GM12892 (cell line): Measurements from ENCODE around the gene NUDCD3.

ENCODE experiments used
- DNase-seq: peaks from one replicate; pipeline ENCODE4 v3.0.0; 2011; ENCODE audit not compliant: insufficient read length
- FAIRE-seq: peaks from 2 replicates; lab custom pipeline; 2011; peaks lifted over from hg19 to GRCh38; lab: Jason Lieb, UNC
- POLR2A ChIP-seq: IDR thresholded peaks from 2 replicates; pipeline ENCODE4 v1.6.1; 2011; ENCODE audit warnings: low read depth, low read length, control low read depth
- POLR2AphosphoS5 ChIP-seq: IDR thresholded peaks from 2 replicates; pipeline ENCODE4 v1.6.1; 2011; ENCODE audit warnings: low read depth, low read length, control low read depth
- TAF1 ChIP-seq: IDR thresholded peaks from 2 replicates; pipeline ENCODE4 v1.6.1; 2011; ENCODE audit warnings: low read depth, mild to moderate bottlenecking, control low read depth, low read length, borderline replicate concordance

NUDCD3 gene

GRCh38 chr7:44381494-44382220 lies 108.8 kb downstream of the NUDCD3 start:
- no peak for FAIRE-seq

GRCh38 chr7:44380831-44381493 lies 109.5 kb downstream of the NUDCD3 start:
- FAIRE-seq = no peak
- TF ChIP-seq TAF1 (no peak), POLR2AphosphoS5 (no peak), POLR2A (no peak)
- DNase-seq = no peak

More at GRCh38 chr7:44381494-44382220, 108.8 kb downstream of the NUDCD3 start:
- no peak for DNase-seq
- TF ChIP-seq POLR2AphosphoS5 (no peak; the same call in 1 of the 2 replicates), TAF1 (no peak), POLR2A (no peak)

- no peak for FAIRE-seq
- TF ChIP-seq POLR2A (0 out of 2 replicates have a peak, but pooled peaks have one; percentile 10), TAF1 (no peak)
- DNase-seq = no peak
Measured at GRCh38 chr7:44380189-44380830, 110.1 kb downstream of the NUDCD3 start.

GRCh38 chr7:44379366-44380188 lies 110.9 kb downstream of the NUDCD3 start:
- FAIRE-seq (peak; percentile 38), DNase-seq (no peak)
- no peak for TF ChIP-seq TAF1
- no peak for TF ChIP-seq POLR2AphosphoS5
- no peak for TF ChIP-seq POLR2A

- FAIRE-seq = no peak
- no peak for DNase-seq
- no peak for TF ChIP-seq TAF1
- no peak for TF ChIP-seq POLR2A
- TF ChIP-seq POLR2AphosphoS5 = no peak
Measured at GRCh38 chr7:44378744-44379143, 111.7 kb downstream of the NUDCD3 start.

GRCh38 chr7:44377681-44378421 lies 112.6 kb downstream of the NUDCD3 start:
- FAIRE-seq (peak; percentile 95), DNase-seq (peak; percentile 64)
- no peak for TF ChIP-seq TAF1
- no peak for TF ChIP-seq POLR2AphosphoS5
- no peak for TF ChIP-seq POLR2A

GRCh38 chr7:44377134-44377463 lies 113.4 kb downstream of the NUDCD3 start:
- TF ChIP-seq TAF1 = no peak
- TF ChIP-seq POLR2A = no peak
- no peak for TF ChIP-seq POLR2AphosphoS5
- FAIRE-seq (no peak), DNase-seq (no peak)

GRCh38 chr7:44376429-44377133 lies 113.9 kb downstream of the NUDCD3 start:
- FAIRE-seq (no peak), DNase-seq (no peak)
- TF ChIP-seq TAF1 (no peak), POLR2A (no peak), POLR2AphosphoS5 (no peak)

GRCh38 chr7:44375926-44376342 lies 114.5 kb downstream of the NUDCD3 start:
- FAIRE-seq = no peak
- TF ChIP-seq POLR2A (no peak), TAF1 (no peak), POLR2AphosphoS5 (no peak)
- no peak for DNase-seq

GRCh38 chr7:44375236-44375699 lies 115.2 kb downstream of the NUDCD3 start:
- TF ChIP-seq POLR2AphosphoS5 (no peak), POLR2A (no peak), TAF1 (no peak)
- FAIRE-seq = no peak
- no peak for DNase-seq
